Mononuclear cell (primary cell): Measurements from ENCODE around the gene ITGA3. TPM values are rescaled to one million over a fixed set of nuclear protein-coding genes. Genes with fewer than 3 reads are reported as not detected.

Experiments
- H3K27me3 ChIP-seq: 2 replicates; pipeline ENCODE4 v1.6.0; 2011; ENCODE audit warnings: low read length, control low read depth; ENCODE audit not compliant: insufficient read depth
- H3K4me1 ChIP-seq: 2 replicates; pipeline ENCODE4 v1.5.1; 2011; ENCODE audit warnings: mild to moderate bottlenecking, low read length, control low read depth; ENCODE audit not compliant: insufficient read depth
- H3K4me3 ChIP-seq: 2 replicates; pipeline ENCODE4 v1.5.1; 2011; ENCODE audit warnings: mild to moderate bottlenecking, low read length, moderate library complexity
- H3K9me3 ChIP-seq: 2 replicates; pipeline ENCODE4 v1.5.1; 2011; ENCODE audit warnings: low read depth, mild to moderate bottlenecking, control low read depth, low read length
- total RNA-seq: library from RNA; depleted of rRNA; stranded (reverse); fragments of >200 nt; gene quantifications from one replicate; pipeline ENCODE4 v1.2.3, GENCODE V29; 2012

Gene ITGA3
- total RNA-seq, 1 donor, result 1.7 TPM

GRCh38 chr17:50097926-50098325 is 42.0 kb downstream of the ITGA3 start:
- Histone ChIP-seq H3K4me3 (no peak overlapping the region), H3K27me3 (no peaks in the 10 kb centered on the region), H3K9me3 (no peaks in the 10 kb centered on the region), H3K4me1 (peaks cover 19% of the 10 kb centered on the region)

DNA sequence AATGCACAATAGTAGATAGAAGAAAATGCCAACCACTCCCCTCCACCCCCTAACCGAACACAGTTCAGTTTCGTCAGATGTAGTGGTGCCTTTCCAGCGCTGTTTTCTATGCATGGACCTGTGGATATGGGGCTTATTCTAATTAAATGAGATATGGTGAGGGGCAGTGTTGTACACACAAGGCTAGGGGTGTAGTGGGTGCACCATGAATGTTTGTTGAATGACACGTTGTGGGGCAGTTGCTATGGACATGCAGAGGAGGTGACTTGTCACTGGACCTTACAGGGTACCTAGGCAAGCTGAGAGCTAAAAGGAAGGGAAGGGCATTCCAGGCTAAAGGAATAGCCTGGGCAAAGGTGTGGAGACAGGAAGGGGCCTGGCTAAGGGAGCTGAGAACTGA is 42.7 kb downstream of the ITGA3 start:
- Histone ChIP-seq H3K9me3 (no peaks in the 10 kb centered on the region), H3K4me1 (peaks cover 19% of the 10 kb centered on the region)

DNA sequence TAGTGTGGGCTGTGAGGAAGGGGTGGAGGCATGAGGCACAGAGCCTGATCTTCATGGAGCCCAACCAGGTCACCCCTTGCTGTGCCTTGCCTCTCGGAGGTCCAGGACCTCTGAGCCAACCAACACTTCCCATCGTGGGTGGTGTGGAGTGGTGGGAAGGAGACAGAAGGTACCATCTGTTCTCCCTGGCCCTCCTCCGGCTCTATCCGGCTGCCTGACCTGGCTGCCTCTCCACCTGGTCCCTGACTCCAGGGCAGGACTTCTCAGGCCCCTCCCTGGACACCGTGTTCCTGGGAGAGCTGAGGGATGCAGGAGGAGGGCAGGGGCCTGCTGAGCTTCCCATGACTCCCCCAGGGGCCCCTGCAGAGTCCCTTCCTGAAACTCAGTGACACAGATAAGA is 43.1 kb downstream of the ITGA3 start:
- peaks cover 19% of the 10 kb centered on the region for H3K4me1 ChIP-seq

More for the DNA sequence above, 42.7 kb downstream of the ITGA3 start:
- Histone ChIP-seq H3K4me3 (no peak overlapping the region), H3K27me3 (no peaks in the 10 kb centered on the region)

DNA sequence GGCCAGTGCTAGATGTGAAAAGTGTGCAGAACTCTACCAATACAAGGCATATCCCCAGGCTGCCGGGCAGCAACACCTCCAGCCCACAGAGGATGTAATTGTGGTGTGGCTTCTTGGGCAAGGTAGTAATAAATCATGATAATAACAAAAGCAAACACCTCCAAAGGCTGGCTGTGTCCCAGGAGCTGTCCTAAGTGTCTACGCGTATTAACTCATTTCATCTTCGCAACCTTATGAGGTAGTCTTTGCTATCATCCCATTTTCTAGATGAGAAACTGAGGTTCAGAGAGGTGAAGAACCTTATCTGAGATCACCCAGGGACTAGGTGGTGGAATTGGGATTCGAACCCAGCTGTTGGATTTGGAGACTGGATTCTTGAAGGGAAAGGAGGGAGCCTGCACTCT is 44.6 kb downstream of the ITGA3 start:
- Histone ChIP-seq H3K4me3 (no peak overlapping the region), H3K27me3 (no peaks in the 10 kb centered on the region), H3K9me3 (no peaks in the 10 kb centered on the region), H3K4me1 (peaks cover 16% of the 10 kb centered on the region)

More for the DNA sequence above, 43.1 kb downstream of the ITGA3 start:
- Histone ChIP-seq H3K4me3 (no peak overlapping the region), H3K9me3 (no peaks in the 10 kb centered on the region), H3K27me3 (no peaks in the 10 kb centered on the region)

DNA sequence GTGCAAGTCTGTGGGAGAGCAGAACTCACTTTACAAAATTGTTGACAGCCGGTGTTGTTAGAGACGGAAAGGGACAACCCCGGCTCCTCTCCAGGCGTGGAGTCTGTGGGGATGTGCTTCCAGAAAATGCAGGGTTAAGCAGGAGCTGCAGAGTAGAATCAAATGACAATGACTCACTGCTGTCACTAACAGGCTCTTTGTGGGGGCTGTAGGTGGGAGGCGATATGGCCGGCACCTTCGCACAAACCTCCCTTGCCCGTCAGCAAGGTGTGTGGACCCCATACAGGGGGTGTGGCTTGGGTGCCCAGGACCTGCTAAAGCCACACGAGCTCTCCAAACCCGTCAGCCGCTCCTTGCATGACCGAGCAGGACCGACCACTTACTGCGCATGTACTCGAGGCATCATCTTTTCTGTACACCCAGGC is 45.0 kb downstream of the ITGA3 start:
- no peaks in the 10 kb centered on the region for H3K9me3 ChIP-seq
- H3K27me3 ChIP-seq, result no peaks in the 10 kb centered on the region
- no peak overlapping the region for H3K4me3 ChIP-seq
- peaks cover 11% of the 10 kb centered on the region for H3K4me1 ChIP-seq

GRCh38 chr17:50101346-50102163 is 45.6 kb downstream of the ITGA3 start:
- H3K27me3 ChIP-seq, result no peaks in the 10 kb centered on the region
- H3K4me3 ChIP-seq, result no peak overlapping the region
- no peaks in the 10 kb centered on the region for H3K9me3 ChIP-seq
- H3K4me1 ChIP-seq, result peaks cover 5% of the 10 kb centered on the region

DNA sequence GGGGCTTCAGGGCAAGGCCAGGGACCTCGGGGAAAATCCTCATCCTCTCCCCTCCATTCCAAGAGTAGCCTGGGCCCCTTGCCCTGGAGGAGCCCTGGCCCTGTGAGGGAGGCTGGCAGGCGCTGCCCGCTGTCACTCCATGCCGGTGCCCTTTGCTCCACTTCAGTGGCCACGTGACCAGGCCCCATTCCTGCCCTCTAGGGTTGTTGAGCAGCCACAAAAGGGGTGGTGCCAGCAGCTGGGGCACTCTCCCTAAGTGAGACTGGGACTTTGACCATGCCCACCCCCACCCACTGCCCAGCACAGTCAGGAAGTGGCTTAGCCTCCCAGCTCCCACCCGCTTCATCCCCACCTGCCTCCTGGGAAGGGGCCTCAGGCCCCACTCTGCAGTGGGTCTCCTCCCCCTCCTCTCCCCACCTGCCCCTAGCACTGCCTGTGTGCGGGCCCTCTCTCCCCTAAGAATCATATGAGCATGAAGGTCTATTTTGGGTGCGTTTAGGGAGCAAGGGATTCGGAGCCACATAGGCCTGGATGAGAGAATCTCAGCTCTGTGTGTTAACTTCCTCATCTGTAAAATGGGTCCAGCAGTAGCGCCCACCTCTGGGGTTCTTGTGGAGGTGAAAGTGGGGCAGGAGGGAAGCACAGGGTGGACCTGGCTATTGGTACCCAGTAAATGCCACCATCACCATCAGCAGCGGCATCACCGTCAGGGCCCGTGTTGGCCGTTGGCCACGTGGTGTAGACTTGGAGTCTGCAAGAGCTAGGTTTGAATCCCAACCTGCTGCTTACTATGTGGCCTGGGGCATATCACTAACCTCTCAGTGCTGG is 46.5 kb downstream of the ITGA3 start:
- no peaks in the 10 kb centered on the region for H3K4me1 ChIP-seq
- no peak overlapping the region for H3K4me3 ChIP-seq
- no peaks in the 10 kb centered on the region for H3K9me3 ChIP-seq
- no peaks in the 10 kb centered on the region for H3K27me3 ChIP-seq

- Histone ChIP-seq H3K27me3 (no peaks in the 10 kb centered on the region), H3K9me3 (no peaks in the 10 kb centered on the region), H3K4me3 (no peak overlapping the region), H3K4me1 (no peaks in the 10 kb centered on the region)
These were observed 47.3 kb downstream of the ITGA3 start for GRCh38 chr17:50103252-50103651.

- H3K4me1 ChIP-seq, result no peaks in the 10 kb centered on the region
- no peak overlapping the region for H3K4me3 ChIP-seq
- H3K27me3 ChIP-seq, result no peaks in the 10 kb centered on the region
- H3K9me3 ChIP-seq, result no peaks in the 10 kb centered on the region
These were observed 48.0 kb downstream of the ITGA3 start for GRCh38 chr17:50103941-50104340.

DNA sequence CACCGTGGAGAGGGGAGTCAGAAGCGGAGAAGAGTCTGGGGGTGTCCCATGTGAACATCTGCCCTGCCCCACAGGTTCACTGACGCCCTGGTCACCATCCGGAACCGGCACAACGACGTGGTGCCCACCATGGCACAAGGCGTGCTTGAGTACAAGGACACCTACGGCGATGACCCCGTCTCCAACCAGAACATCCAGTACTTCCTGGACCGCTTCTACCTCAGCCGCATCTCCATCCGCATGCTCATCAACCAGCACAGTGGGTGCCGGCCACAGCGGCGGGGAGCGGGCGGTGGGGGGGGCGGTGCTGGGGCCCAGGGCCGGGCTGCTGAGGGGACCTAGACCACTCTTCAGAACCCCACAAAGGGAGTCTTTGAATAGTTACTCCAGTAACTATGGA is 49.9 kb downstream of the ITGA3 start:
- Histone ChIP-seq H3K4me1 (no peaks in the 10 kb centered on the region), H3K27me3 (no peaks in the 10 kb centered on the region), H3K9me3 (no peaks in the 10 kb centered on the region), H3K4me3 (no peak overlapping the region)

DNA sequence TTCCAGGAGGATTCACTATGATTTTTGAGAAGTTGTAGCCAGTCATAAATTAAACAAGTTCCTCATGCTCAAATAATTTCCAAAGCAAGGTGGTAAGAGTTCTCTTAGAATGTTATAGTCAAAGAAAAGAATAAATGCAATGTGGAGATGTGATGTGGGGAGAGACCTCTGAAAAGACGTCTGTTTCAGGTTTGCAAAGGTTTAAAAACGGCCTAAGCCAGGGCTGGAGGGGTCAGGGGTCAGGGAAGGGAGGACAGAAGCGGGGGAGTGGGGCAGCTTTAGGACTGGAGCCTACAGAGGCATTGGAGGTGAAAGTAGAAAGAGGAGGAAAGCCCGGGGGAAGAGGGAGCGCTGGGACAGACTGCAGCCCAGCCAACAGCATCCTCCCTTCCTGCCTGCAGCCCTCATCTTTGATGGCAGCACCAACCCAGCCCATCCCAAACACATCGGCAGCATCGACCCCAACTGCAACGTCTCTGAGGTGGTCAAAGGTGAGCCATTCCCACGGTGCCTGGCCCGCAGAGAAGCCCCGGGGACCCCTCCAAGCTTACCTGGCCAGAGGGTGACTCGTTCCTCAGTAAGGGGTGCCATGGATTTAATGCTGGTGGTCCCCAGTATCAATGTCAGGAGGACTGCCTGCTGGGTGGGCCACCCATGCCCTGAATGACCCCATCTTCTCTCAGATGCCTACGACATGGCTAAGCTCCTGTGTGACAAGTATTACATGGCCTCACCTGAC is 50.7 kb downstream of the ITGA3 start:
- Histone ChIP-seq H3K27me3 (no peaks in the 10 kb centered on the region), H3K4me1 (no peaks in the 10 kb centered on the region), H3K9me3 (no peaks in the 10 kb centered on the region), H3K4me3 (no peak overlapping the region)

- Histone ChIP-seq H3K9me3 (no peaks in the 10 kb centered on the region), H3K27me3 (no peaks in the 10 kb centered on the region), H3K4me3 (no peak overlapping the region), H3K4me1 (no peaks in the 10 kb centered on the region)
These were observed 52.0 kb downstream of the ITGA3 start for GRCh38 chr17:50107790-50108414.

DNA sequence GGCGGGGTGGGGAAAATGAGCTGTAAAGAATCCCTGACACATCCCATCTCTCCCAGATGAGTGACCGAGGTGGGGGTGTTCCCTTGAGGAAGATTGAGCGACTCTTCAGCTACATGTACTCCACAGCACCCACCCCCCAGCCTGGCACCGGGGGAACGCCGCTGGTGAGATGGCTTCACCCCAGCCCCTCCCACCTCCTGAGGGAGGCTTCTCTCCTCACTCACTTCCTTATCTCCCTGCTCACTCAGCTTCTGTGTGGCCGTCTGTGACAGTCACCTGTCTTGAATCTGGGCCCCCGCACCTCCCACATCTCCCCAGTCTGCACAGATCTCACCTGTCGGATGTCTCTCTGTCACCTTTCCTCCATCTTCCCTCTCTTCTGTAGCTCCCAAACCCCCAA is 52.6 kb downstream of the ITGA3 start:
- Histone ChIP-seq H3K4me1 (no peaks in the 10 kb centered on the region), H3K9me3 (no peaks in the 10 kb centered on the region), H3K4me3 (no peak overlapping the region), H3K27me3 (no peaks in the 10 kb centered on the region)

DNA sequence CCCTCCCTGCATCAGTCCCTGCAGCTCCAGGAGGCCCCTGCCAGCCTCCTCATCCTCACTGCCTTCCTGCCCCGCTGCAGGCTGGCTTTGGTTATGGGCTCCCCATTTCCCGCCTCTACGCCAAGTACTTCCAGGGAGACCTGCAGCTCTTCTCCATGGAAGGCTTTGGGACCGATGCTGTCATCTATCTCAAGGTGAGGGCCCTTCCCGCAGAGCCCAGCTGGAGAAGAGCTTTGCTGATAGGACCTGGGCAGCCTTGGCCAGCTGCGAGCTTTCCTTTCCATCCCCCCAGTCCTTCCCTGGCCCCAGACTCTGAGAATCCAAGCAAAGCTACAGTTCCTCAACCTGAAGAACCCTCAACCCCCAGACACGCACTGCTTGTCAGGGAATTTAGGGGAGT is 53.3 kb downstream of the ITGA3 start:
- no peaks in the 10 kb centered on the region for H3K9me3 ChIP-seq
- no peak overlapping the region for H3K4me3 ChIP-seq
- H3K27me3 ChIP-seq, result no peaks in the 10 kb centered on the region

GRCh38 chr17:50109785-50110184 is 53.9 kb downstream of the ITGA3 start:
- H3K27me3 ChIP-seq, result no peaks in the 10 kb centered on the region
- H3K4me1 ChIP-seq, result no peaks in the 10 kb centered on the region
- no peak overlapping the region for H3K4me3 ChIP-seq
- H3K9me3 ChIP-seq, result no peaks in the 10 kb centered on the region

More for the DNA sequence above, 53.3 kb downstream of the ITGA3 start:
- no peaks in the 10 kb centered on the region for H3K4me1 ChIP-seq
